ENCODE data around the gene ZSCAN1. TPM values are rescaled to one million over a fixed set of nuclear protein-coding genes. Genes with fewer than 3 reads are reported as not detected.

ZSCAN1 gene
- total and polyA plus RNA-seq, 2 of the 4 experiments (the other 2 are of a cell fraction) = not detected

- H3K23ac ChIP-seq (ENCODE audit: low read depth, low read length) = no peak overlapping the region
- ChIA-PET POLR2A (ENCODE audit: unreplicated experiment) (interaction anchor here (0.8 kb wide), 1 partner anchor 18 kb away, joined by 13 read pairs; no protein-coding TSS in a partner anchor), CTCF (no interaction called here)
- dilution Hi-C loops (cut with HindIII; ENCODE audit: low sequenced_read_pairs, unreplicated experiment) = no loop called here
- H3K36me3 ChIP-seq (ENCODE audit: control insufficient read depth, insufficient read depth, low read length) = no peaks in the 10 kb centered on the region
- no peak overlapping the region for H3K27ac ChIP-seq (ENCODE audit: insufficient read depth, low read length)
- peak overlapping the region; percentile 50; the same call in 1 of the 2 replicates for H3K9ac ChIP-seq (ENCODE audit: low read depth, low read length)
- intact Hi-C loops (cut with micrococcal nuclease) = no loop called here
- no peak for TF ChIP-seq CEBPB (IDR thresholded peaks at IDR 0.05; ENCODE audit: low read depth, low read length)
- TF ChIP-seq, protein P1, sequence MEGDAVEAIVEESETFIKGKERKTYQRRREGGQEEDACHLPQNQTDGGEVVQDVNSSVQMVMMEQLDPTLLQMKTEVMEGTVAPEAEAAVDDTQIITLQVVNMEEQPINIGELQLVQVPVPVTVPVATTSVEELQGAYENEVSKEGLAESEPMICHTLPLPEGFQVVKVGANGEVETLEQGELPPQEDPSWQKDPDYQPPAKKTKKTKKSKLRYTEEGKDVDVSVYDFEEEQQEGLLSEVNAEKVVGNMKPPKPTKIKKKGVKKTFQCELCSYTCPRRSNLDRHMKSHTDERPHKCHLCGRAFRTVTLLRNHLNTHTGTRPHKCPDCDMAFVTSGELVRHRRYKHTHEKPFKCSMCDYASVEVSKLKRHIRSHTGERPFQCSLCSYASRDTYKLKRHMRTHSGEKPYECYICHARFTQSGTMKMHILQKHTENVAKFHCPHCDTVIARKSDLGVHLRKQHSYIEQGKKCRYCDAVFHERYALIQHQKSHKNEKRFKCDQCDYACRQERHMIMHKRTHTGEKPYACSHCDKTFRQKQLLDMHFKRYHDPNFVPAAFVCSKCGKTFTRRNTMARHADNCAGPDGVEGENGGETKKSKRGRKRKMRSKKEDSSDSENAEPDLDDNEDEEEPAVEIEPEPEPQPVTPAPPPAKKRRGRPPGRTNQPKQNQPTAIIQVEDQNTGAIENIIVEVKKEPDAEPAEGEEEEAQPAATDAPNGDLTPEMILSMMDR (conservative IDR thresholded peaks at IDR 0.05; ENCODE audit: low read depth, low read length) = no peak
- TF ChIP-seq, protein P2, sequence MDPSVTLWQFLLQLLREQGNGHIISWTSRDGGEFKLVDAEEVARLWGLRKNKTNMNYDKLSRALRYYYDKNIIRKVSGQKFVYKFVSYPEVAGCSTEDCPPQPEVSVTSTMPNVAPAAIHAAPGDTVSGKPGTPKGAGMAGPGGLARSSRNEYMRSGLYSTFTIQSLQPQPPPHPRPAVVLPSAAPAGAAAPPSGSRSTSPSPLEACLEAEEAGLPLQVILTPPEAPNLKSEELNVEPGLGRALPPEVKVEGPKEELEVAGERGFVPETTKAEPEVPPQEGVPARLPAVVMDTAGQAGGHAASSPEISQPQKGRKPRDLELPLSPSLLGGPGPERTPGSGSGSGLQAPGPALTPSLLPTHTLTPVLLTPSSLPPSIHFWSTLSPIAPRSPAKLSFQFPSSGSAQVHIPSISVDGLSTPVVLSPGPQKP (IDR thresholded peaks at IDR 0.05; ENCODE audit: borderline replicate concordance, low read depth, low read length) = no peak
- no peak for TF ChIP-seq MAFK (IDR thresholded peaks at IDR 0.05; ENCODE audit: low read depth, low read length)
- no peak for TF ChIP-seq BHLHE40 (IDR thresholded peaks at IDR 0.05; ENCODE audit: low read depth, low read length)
- TF ChIP-seq MXI1 (IDR thresholded peaks at IDR 0.05; ENCODE audit: borderline replicate concordance, low read depth, low read length) = no peak
- no peak for TF ChIP-seq FOS (IDR thresholded peaks at IDR 0.05; ENCODE audit: low read depth, low read length)
- TF ChIP-seq POLR2A (IDR thresholded peaks at IDR 0.05; ENCODE audit: low read depth, low read length) = no peak
- TF ChIP-seq RFX5 (IDR thresholded peaks at IDR 0.05; ENCODE audit: low read depth, low read length) = no peak
- TF ChIP-seq CHD1 (IDR thresholded peaks at IDR 0.05; ENCODE audit: low read depth, low read length) = no peak
- TF ChIP-seq MAZ (IDR thresholded peaks at IDR 0.05; ENCODE audit: borderline replicate concordance, low read depth, low read length) = no peak
- no peak for TF ChIP-seq NFE2L2 (IDR thresholded peaks at IDR 0.05; ENCODE audit: low read depth, low read length)
- no peak for TF ChIP-seq SMC3 (IDR thresholded peaks at IDR 0.05; ENCODE audit: low read depth, low read length)
- no peak for TF ChIP-seq USF2 (IDR thresholded peaks at IDR 0.05; ENCODE audit: low read depth, low read length)
- no peaks in the 10 kb centered on the region for H4K20me1 ChIP-seq (ENCODE audit: insufficient read depth, low read length)
- 0 out of 2 replicates have a peak, but pooled peaks cover 2% of the 10 kb centered on the region for H3K4me1 ChIP-seq (ENCODE audit: control insufficient read depth, insufficient read depth, low read length)
- peak overlapping the region; percentile 88; the same call in 1 of the 2 replicates for H3K4me2 ChIP-seq (ENCODE audit: low read depth, low read length)
- H3K79me1 ChIP-seq (ENCODE audit: low read depth in 1 of 2, low read length in 2 of 2) = no peaks in the 10 kb centered on the region
- no peak overlapping the region for H2AK9ac ChIP-seq (replicated peaks; ENCODE audit: low read depth, low read length, poor library complexity)
- H2BK120ac ChIP-seq (ENCODE audit: low read depth, low read length) = no peak overlapping the region
- H3K56ac ChIP-seq (ENCODE audit: extremely low read depth, insufficient read depth, low read length) = no peak overlapping the region
- H2AK5ac ChIP-seq (ENCODE audit: low read depth, low read length) = no peak overlapping the region
- no peak for ATAC-seq (ENCODE audit: low read depth)
- H3K18ac ChIP-seq (ENCODE audit: low read depth, low read length) = no peak overlapping the region
- peak overlapping the region; percentile 81 to 91; a peak in 3 of 4 replicates for H4K8ac ChIP-seq (ENCODE audit: low read depth in 2 of 2, low read length in 2 of 2)
- H4K91ac ChIP-seq (ENCODE audit: insufficient read depth, low read depth, low read length) = no peak overlapping the region
- H3K27me3 ChIP-seq (ENCODE audit: control insufficient read depth, insufficient read depth, low read length) = no peaks in the 10 kb centered on the region
- DNase-seq = no peak
- no peak overlapping the region for H2BK15ac ChIP-seq (ENCODE audit: low read depth, low read length)
- no peak overlapping the region for H3K4me3 ChIP-seq (ENCODE audit: insufficient read depth, low read depth, low read length)
- H2AFZ ChIP-seq (replicated peaks; ENCODE audit: low read length, poor library complexity) = peak overlapping the region; percentile 93
- H3K14ac ChIP-seq (replicated peaks; ENCODE audit: low read depth, low read length) = no peak overlapping the region; the same call in 1 of the 2 replicates
- no peak overlapping the region for H2BK20ac ChIP-seq (ENCODE audit: low read depth, low read length)
- H3K9me3 ChIP-seq (ENCODE audit: control insufficient read depth, insufficient read depth, low read length) = peaks cover 48% of the 10 kb centered on the region
- H3K4ac ChIP-seq (ENCODE audit: low read depth, low read length) = no peak overlapping the region; the same call in 1 of the 2 replicates
- peak overlapping the region; percentile 96 for H4K5ac ChIP-seq (ENCODE audit: low read depth, low read length)
- H2BK5ac ChIP-seq (ENCODE audit: low read depth, low read length, poor library complexity, severe bottlenecking) = peak overlapping the region; percentile 25
- in situ Hi-C loops (cut with MboI; ENCODE audit: low sequenced_read_pairs) = no loop called here
- no TSS peak for BruUV-seq (replicated peaks)
- H3K9me1 ChIP-seq (ENCODE audit: insufficient read depth, low read length) = no peaks in the 10 kb centered on the region
- WGBS, 2 experiments (ENCODE audit: extremely low coverage in 2 of 2, insufficient read length in 1 of 2) = 84% methylated on average over 8 of the region's 13 CpGs; no CpG with 5 or more reads in 1 of the 2 experiments
These were observed 24.6 kb downstream of the ZSCAN1 start for GRCh38 chr19:58058467-58058866.
